ENCODE results near the gene CBLN1.

DNA sequence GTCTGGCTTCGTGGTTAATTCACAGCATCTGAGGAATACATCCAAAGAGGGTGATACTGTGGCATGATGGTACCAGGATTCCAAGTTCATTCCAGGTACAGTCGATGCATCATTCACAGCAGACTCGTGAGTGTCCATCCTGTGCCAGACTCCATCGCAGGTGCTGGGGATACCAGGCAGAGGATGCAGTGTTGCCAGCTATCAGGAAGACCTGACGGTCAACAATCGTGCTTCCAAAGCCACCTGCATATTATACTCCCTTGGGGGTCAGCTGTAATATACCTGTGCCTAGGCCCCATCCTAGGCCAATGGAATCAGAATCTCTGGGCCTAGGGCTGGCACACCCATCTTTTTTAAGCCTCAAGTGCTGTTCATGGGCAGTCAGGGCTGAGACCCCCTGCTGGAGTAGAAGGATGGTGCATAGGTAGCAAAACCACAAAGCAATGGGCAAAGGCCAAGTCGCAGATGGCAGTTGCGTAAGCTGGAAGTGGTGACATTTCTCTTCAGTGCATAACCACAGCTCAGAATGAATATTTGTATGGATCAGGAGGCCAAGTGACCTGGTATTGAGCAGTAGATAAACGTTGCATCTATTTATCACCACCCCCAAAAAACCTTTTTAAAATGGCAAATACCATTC lies 49.0 kb upstream of the CBLN1 start:
- TF ChIP-seq, protein P1, sequence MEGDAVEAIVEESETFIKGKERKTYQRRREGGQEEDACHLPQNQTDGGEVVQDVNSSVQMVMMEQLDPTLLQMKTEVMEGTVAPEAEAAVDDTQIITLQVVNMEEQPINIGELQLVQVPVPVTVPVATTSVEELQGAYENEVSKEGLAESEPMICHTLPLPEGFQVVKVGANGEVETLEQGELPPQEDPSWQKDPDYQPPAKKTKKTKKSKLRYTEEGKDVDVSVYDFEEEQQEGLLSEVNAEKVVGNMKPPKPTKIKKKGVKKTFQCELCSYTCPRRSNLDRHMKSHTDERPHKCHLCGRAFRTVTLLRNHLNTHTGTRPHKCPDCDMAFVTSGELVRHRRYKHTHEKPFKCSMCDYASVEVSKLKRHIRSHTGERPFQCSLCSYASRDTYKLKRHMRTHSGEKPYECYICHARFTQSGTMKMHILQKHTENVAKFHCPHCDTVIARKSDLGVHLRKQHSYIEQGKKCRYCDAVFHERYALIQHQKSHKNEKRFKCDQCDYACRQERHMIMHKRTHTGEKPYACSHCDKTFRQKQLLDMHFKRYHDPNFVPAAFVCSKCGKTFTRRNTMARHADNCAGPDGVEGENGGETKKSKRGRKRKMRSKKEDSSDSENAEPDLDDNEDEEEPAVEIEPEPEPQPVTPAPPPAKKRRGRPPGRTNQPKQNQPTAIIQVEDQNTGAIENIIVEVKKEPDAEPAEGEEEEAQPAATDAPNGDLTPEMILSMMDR (IDR thresholded peaks at IDR 0.05) = no peak
- TF ChIP-seq ZFX (IDR thresholded peaks at IDR 0.05; ENCODE audit: borderline replicate concordance) = no peak

All from 22Rv1 (cell line).